ENCODE results near the gene WNK2.

WNK2 gene

GRCh38 chr9:93183663-93184431 is at the start of gene WNK2:
Gene WNK2 (plus strand): TSS chr9:93184139. CDS start chr9:93184930, 791 bp downstream.
- peak in 1 of 2 donors; percentile 17 for DNase-seq (ENCODE audit: low read depth in 1 of 2, low spot score in 1 of 2)

GRCh38 chr9:93134740-93135444 is 49.0 kb upstream of the WNK2 start:
- no peak for DNase-seq (ENCODE audit: low read depth in 1 of 2, low spot score in 1 of 2)

- no peak for DNase-seq (ENCODE audit: low read depth in 1 of 2, low spot score in 1 of 2)
These were observed 47.9 kb upstream of the WNK2 start for GRCh38 chr9:93136011-93136440.

GRCh38 chr9:93137362-93137761 is 46.6 kb upstream of the WNK2 start:
- DNase-seq (ENCODE audit: low read depth in 1 of 2, low spot score in 1 of 2), result no peak

GRCh38 chr9:93138171-93138764 is 45.7 kb upstream of the WNK2 start:
- no peak for DNase-seq (ENCODE audit: low read depth in 1 of 2, low spot score in 1 of 2)

GRCh38 chr9:93139365-93140182 is 44.4 kb upstream of the WNK2 start:
- no peak for DNase-seq (ENCODE audit: low read depth in 1 of 2, low spot score in 1 of 2)

GRCh38 chr9:93141771-93142483 is 42.0 kb upstream of the WNK2 start:
- DNase-seq (ENCODE audit: low read depth in 1 of 2, low spot score in 1 of 2), result no peak

GRCh38 chr9:93143830-93144530 is 40.0 kb upstream of the WNK2 start:
- peak; percentile 33 to 52 for DNase-seq (ENCODE audit: low read depth in 1 of 2, low spot score in 1 of 2)

- peak in 1 of 2 donors; percentile 20 for DNase-seq (ENCODE audit: low read depth in 1 of 2, low spot score in 1 of 2)
These were observed 37.2 kb upstream of the WNK2 start for GRCh38 chr9:93146696-93147095.

- no peak for DNase-seq (ENCODE audit: low read depth in 1 of 2, low spot score in 1 of 2)
These were observed 36.3 kb upstream of the WNK2 start for GRCh38 chr9:93147632-93148031.

- DNase-seq (ENCODE audit: low read depth in 1 of 2, low spot score in 1 of 2), result no peak
These were observed 35.2 kb upstream of the WNK2 start for GRCh38 chr9:93148721-93149120.

GRCh38 chr9:93149361-93149760 is 34.6 kb upstream of the WNK2 start:
- no peak for DNase-seq (ENCODE audit: low read depth in 1 of 2, low spot score in 1 of 2)

- no peak for DNase-seq (ENCODE audit: low read depth in 1 of 2, low spot score in 1 of 2)
These were observed 32.7 kb upstream of the WNK2 start for GRCh38 chr9:93151097-93151784.

GRCh38 chr9:93154293-93154903 is 29.5 kb upstream of the WNK2 start:
- no peak for DNase-seq (ENCODE audit: low read depth in 1 of 2, low spot score in 1 of 2)

GRCh38 chr9:93155716-93156474 is 28.0 kb upstream of the WNK2 start:
- DNase-seq (ENCODE audit: low read depth in 1 of 2, low spot score in 1 of 2), result no peak

- no peak for DNase-seq (ENCODE audit: low read depth in 1 of 2, low spot score in 1 of 2)
These were observed 27.4 kb upstream of the WNK2 start for GRCh38 chr9:93156475-93157008.

- peak; percentile 38 to 50 for DNase-seq (ENCODE audit: low read depth in 1 of 2, low spot score in 1 of 2)
These were observed 24.1 kb upstream of the WNK2 start for GRCh38 chr9:93159601-93160471.

Data from activated T-helper 1 cell treated with anti-CD3 and anti-CD28 coated beads, Interleukin-2, amount 50 U/mL, for 16 hours (primary cell).